Activated naive CD8-positive, alpha-beta T cell treated with anti-CD3 and anti-CD28 coated beads, Interleukin-2, amount 50 U/mL, for 24 hours (primary cell): Measurements from ENCODE around the gene GPX2.

Experiments used
- ATAC-seq: fragments of 150-1000 bp; cut with Tn5 transposase; one replicate; pipeline ENCODE4 v1.10.0; 2021
- DNase-seq: peaks from one replicate; pipeline ENCODE4 v3.0.0; 2021
- H3K27ac Mint-ChIP-seq: one replicate; pipeline ENCODE4 v1.8.0; 2021; ENCODE audit warnings: mild to moderate bottlenecking, mixed read lengths
- H3K27me3 Mint-ChIP-seq: one replicate; pipeline ENCODE4 v1.8.0; 2021; ENCODE audit warnings: mixed read lengths
- H3K36me3 Mint-ChIP-seq: one replicate; pipeline ENCODE4 v1.8.0; 2021; ENCODE audit warnings: low read depth, mixed read lengths
- H3K4me1 Mint-ChIP-seq: one replicate; pipeline ENCODE4 v1.8.0; 2021; ENCODE audit warnings: mixed read lengths
- H3K4me3 Mint-ChIP-seq: one replicate; pipeline ENCODE4 v1.8.0; 2021; ENCODE audit warnings: mild to moderate bottlenecking, moderate library complexity, mixed read lengths
- H3K9me3 Mint-ChIP-seq: one replicate; pipeline ENCODE4 v1.8.0; 2021; ENCODE audit warnings: mixed read lengths

Gene GPX2

DNA sequence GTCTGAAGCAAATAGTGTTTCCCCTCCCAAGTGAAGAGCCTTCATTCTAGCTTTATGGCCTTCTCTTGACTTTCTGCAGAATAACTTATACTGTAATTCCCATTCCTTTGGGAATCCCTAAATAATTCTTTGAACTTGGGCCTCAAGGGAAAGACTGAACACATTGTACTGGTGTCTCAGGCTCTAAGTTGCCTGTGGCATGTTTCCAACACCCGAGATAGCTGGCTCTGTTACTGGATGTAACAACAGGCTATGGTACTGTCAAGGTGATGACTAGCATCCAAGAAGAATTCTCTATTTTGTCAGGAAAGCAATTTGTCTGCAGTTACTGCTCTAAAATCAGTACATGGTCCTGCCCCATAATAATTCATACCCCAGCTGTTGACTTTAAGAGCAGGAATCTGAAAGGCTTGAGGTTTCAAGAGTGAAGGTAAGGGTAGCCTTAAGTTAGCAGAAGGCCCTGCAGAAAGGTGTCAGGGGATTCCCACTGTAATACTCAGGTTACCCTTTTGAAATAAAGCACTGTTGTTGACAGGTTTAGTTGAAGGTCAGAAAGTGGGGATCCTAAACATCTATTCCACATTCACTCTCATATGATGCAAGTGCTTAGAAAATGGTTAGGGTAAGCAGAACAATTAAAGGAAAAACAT is 5.2 kb downstream of the GPX2 start:
- Mint-ChIP-seq H3K27me3 (no peaks in the 10 kb centered on the region), H3K9me3 (no peaks in the 10 kb centered on the region), H3K27ac (peak overlapping the region; percentile 33), H3K4me1 (peaks cover 31% of the 10 kb centered on the region), H3K36me3 (peaks cover 39% of the 10 kb centered on the region), H3K4me3 (no peak overlapping the region)
- ATAC-seq (peak; percentile 43), DNase-seq (no peak)

DNA sequence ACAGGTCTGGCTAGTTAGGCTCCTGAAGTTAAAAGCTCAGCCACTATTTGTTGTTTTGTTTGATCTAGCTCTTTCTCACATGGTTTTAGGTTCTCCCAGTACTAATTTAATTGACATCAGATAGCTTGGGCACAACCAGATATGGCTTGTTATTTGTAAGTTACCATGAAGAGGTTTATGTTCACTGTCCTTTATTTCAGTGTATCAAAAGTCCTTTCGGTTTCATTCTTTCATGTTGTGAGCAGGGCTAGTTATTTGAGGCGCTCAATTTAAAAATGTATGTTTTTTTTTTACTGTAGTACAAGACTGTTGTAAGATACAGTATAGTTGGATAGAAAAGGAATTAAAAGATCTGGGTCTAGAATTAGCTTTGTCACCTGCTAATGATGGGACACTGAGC is 7.0 kb downstream of the GPX2 start:
- Mint-ChIP-seq H3K9me3 (no peaks in the 10 kb centered on the region), H3K4me3 (no peak overlapping the region), H3K27me3 (no peaks in the 10 kb centered on the region), H3K4me1 (peaks cover 35% of the 10 kb centered on the region), H3K27ac (peak overlapping the region; percentile 63), H3K36me3 (peaks cover 42% of the 10 kb centered on the region)
- DNase-seq (no peak), ATAC-seq (peak; percentile 28)

DNA sequence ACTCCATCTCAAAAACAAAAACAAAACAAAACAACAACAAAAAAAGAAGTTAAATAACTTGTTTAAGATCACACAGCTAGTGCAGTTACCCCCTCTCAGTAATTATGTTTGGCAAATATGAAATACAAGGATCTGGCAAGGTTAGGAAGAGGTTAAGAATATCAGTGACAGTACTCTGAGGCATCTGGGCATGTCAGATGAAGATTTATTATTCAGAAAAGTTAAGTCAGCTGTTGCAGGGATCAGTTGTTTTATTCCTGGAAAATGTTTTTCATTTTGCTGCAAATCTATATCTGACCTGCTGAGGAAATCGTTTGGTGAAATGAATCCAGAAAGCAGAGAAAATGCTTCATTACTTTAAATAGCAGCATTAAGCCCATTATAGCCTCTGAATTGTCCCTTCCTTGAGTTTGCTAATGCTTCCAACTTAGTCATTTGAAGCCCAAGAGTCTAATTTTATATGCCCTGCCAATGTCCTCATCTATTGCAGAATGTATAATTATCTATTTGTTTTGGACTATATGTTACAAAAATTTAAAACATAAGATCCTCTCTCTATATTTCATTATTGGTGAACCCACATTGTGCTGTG is 8.1 kb downstream of the GPX2 start:
- no peak for DNase-seq
- H3K36me3 Mint-ChIP-seq: peaks cover 42% of the 10 kb centered on the region
- H3K4me1 Mint-ChIP-seq: peaks cover 39% of the 10 kb centered on the region
- no peak for ATAC-seq
- no peaks in the 10 kb centered on the region for H3K9me3 Mint-ChIP-seq
- no peak overlapping the region for H3K27ac Mint-ChIP-seq
- no peaks in the 10 kb centered on the region for H3K27me3 Mint-ChIP-seq
- H3K4me3 Mint-ChIP-seq: no peak overlapping the region

DNA sequence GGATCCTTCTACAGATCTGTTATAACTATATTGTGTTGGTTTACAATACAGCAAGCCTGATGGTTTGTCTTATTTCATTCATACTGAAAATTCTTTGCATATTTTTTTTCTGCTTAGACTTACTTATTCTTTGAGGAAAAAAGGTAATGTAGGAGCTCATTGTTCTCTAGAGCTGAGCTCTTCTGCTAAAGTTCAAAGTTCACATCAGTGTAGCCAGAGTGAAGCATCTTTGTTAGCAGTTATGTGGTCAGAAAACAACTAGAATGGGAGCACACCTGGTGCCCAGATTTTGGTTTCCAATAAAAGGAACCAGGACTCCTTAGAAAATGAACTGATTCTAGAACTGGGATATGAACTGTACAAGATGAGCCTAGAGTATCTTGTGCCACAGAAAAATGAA is 10.3 kb downstream of the GPX2 start:
- no peak overlapping the region for H3K27ac Mint-ChIP-seq
- no peaks in the 10 kb centered on the region for H3K27me3 Mint-ChIP-seq
- H3K4me1 Mint-ChIP-seq: peaks cover 25% of the 10 kb centered on the region
- ATAC-seq (no peak), DNase-seq (no peak)
- no peak overlapping the region for H3K4me3 Mint-ChIP-seq
- H3K9me3 Mint-ChIP-seq: no peaks in the 10 kb centered on the region
- H3K36me3 Mint-ChIP-seq: peaks cover 34% of the 10 kb centered on the region

DNA sequence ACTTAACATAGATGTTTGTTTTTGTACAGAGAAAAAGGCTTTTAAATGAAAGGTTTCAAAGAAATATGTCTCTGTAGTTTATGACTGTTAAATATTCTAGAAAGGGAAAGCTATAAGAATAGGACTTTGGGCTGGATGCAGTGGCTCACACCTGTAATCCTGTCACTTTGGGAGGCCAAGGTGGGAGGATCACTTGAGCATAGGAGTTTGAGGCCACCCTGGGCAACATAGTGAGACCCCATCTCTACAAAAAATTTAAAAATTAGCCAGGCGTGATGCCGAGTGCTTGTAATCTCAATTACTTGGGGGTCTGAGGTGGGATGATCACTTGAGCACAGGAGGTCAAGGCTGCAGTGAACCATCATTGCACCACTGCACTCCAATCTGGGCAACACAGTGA is 11.4 kb downstream of the GPX2 start:
- Mint-ChIP-seq H3K4me1 (peaks cover 33% of the 10 kb centered on the region), H3K27ac (peak overlapping the region; percentile 51)

DNA sequence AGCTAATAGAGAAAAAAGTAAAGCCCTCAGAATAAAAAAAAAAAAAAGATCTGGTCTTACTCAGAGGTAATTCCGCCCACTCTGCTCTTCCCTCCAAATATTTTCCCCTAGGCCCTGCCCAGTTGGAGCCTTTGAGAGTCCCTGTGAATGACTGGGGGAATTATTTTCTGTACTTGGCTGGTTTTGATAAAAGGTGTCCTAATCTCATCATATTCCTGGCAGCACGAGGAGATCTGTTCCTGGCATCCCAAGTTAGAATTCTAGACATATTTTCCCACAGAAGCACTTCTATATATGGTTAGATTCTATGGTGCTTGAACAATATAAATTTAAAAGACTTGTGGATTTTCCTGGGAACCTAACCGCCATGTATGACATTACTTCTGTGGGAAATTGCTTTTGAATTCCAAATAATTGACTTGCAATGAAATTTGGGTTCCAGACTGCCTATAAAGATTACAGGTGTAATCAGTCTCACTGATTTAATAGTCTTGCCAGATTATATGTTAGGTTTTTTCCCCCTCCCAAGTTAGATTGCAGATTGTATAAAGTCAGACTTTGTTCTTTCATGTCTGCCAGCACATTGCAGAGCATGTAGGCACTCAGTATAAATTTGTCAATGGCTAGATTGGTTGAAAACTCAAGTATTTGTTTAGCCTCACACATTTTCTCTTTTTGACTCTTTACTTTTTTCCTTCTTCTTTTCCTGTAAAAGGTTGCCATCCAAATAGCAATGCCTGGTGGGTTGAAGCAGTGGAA is 12.3 kb downstream of the GPX2 start:
- ATAC-seq (no peak), DNase-seq (no peak)
- H3K27ac Mint-ChIP-seq: peak overlapping the region; percentile 51
- peaks cover 46% of the 10 kb centered on the region for H3K36me3 Mint-ChIP-seq
- H3K4me3 Mint-ChIP-seq: no peak overlapping the region
- no peaks in the 10 kb centered on the region for H3K9me3 Mint-ChIP-seq
- no peaks in the 10 kb centered on the region for H3K27me3 Mint-ChIP-seq
- peaks cover 33% of the 10 kb centered on the region for H3K4me1 Mint-ChIP-seq

More for the DNA sequence above, 11.4 kb downstream of the GPX2 start:
- Mint-ChIP-seq H3K9me3 (no peaks in the 10 kb centered on the region), H3K36me3 (peaks cover 41% of the 10 kb centered on the region), H3K27me3 (no peaks in the 10 kb centered on the region), H3K4me3 (no peak overlapping the region)
- ATAC-seq (no peak), DNase-seq (no peak)

DNA sequence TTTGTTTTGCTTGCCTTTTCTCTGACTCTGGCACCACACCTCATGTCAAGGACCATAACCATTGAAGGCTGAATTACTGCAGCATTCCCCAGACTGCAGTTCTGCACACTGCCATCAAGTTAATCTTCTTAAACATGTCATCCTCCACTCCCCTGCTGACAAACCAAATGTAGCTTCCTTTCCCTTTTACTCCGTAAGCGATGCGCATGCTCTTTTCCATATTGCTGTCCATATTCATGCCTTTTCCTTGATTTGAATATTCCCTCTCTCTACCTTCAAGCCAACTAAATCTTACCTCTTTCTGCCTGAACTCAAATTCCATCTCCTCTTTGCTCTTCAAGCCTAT is 13.6 kb downstream of the GPX2 start:
- ATAC-seq (no peak), DNase-seq (no peak)
- H3K27ac Mint-ChIP-seq: no peak overlapping the region
- no peaks in the 10 kb centered on the region for H3K9me3 Mint-ChIP-seq
- no peak overlapping the region for H3K4me3 Mint-ChIP-seq
- H3K4me1 Mint-ChIP-seq: peaks cover 34% of the 10 kb centered on the region
- H3K27me3 Mint-ChIP-seq: no peaks in the 10 kb centered on the region
- H3K36me3 Mint-ChIP-seq: peaks cover 43% of the 10 kb centered on the region

DNA sequence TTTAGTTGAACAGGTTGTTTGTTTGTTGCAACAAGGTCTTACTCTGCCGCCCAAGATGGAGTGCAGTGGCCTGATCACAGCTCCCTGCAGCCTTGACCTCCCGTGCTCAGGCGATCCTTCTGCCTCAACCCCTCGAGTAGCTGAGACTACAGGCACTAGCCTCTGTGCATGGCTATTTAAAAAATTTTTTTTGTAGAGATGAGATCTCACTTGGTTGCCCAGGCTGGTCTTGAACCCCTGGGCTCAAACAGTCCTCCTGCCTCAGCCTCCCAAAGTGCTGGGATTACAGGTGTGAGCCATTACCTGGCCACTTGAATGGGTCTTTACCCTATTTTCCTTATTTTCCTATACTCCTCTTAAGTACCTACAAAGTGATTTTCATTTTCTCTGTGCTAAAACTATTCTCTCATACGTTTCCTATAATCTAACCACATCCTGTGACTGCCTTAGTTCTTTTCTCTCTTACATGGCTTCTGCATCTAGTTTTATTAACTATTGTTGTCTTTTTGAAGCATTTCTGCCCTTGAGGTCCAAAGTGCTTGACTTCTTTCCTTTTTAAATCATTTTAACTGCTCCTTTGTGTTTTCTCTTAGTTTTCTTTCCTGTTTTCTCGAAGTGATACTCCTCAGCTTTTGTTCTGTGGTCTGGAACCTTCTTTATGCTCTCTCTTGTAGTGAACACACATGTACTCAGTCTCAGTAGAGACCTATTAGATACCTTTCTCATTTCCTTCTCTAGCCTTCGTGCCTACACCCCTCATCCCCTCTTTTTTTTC is 14.1 kb downstream of the GPX2 start:
- peaks cover 39% of the 10 kb centered on the region for H3K4me1 Mint-ChIP-seq
- H3K27me3 Mint-ChIP-seq: no peaks in the 10 kb centered on the region
- ATAC-seq: peak; percentile 46
- no peak overlapping the region for H3K4me3 Mint-ChIP-seq
- DNase-seq: no peak
- H3K36me3 Mint-ChIP-seq: peaks cover 44% of the 10 kb centered on the region
- H3K9me3 Mint-ChIP-seq: no peaks in the 10 kb centered on the region
- H3K27ac Mint-ChIP-seq: no peak overlapping the region

DNA sequence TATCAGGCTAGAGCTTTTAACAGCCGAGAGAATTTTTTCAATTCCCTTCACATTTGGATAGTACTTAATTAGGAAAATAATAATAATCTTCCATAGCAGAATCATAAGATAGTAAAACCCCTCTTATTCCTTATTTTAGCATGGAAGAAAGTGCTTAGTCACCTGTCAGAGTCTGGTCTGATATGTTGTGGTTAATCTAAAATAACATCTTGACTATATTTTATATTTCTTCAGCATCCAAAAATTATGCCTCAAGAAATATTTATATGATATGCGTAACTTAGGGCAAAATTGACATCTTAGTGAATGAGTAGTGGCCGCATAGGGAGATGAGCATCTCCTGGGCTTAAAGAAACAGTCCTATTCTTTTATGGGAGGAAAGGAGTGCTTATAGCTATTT is 15.5 kb downstream of the GPX2 start:
- Mint-ChIP-seq H3K27me3 (no peaks in the 10 kb centered on the region), H3K4me1 (peaks cover 38% of the 10 kb centered on the region), H3K4me3 (no peak overlapping the region), H3K36me3 (peaks cover 34% of the 10 kb centered on the region), H3K9me3 (no peaks in the 10 kb centered on the region), H3K27ac (peak overlapping the region; percentile 49)
- ATAC-seq (no peak), DNase-seq (no peak)

DNA sequence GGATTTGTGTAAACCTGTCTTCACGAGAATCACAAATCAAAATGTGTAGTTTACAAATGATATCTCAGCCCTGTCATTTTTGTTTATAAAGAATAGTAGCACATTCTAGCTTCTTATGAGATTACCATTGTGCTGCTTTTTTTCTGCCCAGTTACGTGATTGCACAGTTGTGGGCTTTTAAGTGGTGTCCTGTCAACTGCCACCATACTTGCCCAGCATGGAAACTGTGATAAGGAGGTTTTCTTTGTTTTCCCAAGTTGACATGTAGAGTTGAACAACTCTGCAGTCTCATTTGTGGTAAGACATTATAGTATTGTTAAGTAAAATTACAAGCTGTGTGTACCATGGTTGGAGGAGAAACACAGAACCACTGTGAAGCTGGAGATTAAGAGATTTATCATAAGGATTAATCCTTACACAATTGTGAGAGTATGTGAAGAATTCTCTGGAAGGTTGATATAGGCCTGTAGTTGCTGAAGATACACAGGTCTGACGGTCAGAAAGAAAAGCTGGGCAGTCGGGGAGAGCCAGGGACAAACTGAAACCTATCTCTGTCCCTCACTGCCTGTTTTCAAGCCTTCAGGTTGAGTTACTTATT is 16.0 kb downstream of the GPX2 start:
- DNase-seq (no peak), ATAC-seq (peak; percentile 43)
- Mint-ChIP-seq H3K9me3 (no peaks in the 10 kb centered on the region), H3K4me3 (no peak overlapping the region), H3K27me3 (no peaks in the 10 kb centered on the region), H3K4me1 (peaks cover 43% of the 10 kb centered on the region), H3K36me3 (peaks cover 34% of the 10 kb centered on the region), H3K27ac (peak overlapping the region; percentile 49)

DNA sequence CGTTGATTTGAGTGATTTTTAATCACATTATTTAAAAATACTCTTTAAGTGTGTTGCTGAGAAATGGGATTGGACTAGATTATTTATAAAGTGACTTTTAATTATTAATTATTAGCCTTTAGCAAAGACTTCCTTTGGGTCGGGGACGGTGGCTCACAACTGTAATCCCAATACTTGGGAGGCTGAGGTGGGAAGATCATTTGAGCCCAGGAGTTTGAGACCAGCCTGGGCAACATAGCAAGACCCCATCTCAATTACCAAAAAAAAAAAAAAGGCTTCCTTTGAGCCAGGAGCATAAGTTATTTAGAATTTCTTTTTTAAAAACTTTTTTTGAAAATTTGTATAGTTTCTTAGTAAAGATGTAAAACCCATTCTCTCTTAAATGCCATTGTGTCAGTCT is 19.5 kb downstream of the GPX2 start:
- H3K36me3 Mint-ChIP-seq: peaks cover 36% of the 10 kb centered on the region
- H3K4me3 Mint-ChIP-seq: no peak overlapping the region
- H3K27ac Mint-ChIP-seq: no peak overlapping the region
- no peaks in the 10 kb centered on the region for H3K27me3 Mint-ChIP-seq
- peaks cover 60% of the 10 kb centered on the region for H3K4me1 Mint-ChIP-seq
- H3K9me3 Mint-ChIP-seq: no peaks in the 10 kb centered on the region
- no peak for ATAC-seq
- DNase-seq: no peak

DNA sequence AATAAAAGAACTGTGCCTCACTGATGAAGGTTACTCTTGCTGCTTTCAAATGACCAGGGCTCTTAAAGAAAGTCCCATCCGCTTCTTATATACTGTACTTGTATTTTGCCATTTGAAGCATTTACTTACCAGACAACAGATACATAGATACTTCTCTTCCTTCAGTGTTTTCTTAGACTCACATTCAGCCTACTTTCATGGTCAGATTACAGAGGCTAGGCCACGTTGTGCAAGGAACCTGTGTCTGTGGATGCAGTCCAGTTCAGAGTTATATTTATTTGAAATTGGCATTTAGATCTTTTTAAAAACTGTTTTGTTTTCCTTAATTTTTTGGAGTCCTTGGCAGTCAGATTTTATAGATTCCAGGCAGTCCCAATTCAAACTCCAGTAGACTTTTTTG is 22.1 kb downstream of the GPX2 start:
- no peaks in the 10 kb centered on the region for H3K27me3 Mint-ChIP-seq
- H3K27ac Mint-ChIP-seq: no peak overlapping the region
- H3K36me3 Mint-ChIP-seq: peaks cover 37% of the 10 kb centered on the region
- H3K9me3 Mint-ChIP-seq: no peaks in the 10 kb centered on the region
- ATAC-seq (no peak), DNase-seq (no peak)
- no peak overlapping the region for H3K4me3 Mint-ChIP-seq
- H3K4me1 Mint-ChIP-seq: peaks cover 61% of the 10 kb centered on the region

DNA sequence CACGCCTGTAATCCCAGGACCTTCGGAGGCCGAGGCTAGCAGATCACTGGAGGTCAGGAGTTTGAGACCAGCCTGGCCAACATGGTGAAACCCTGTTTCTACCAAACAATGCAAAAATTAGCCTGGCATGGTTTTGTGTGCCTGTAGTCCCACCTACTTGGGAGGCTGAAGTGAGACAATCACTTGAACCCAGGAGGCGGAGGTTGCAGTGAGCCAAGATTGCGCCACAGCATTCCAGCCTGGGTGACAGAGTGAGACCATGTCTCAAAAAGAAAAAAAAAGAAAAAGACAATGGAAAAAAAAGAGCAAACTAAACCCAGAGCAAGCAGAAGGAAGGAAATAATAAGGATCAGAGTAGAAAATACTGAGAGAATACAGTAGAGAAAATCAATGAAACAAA is 22.9 kb downstream of the GPX2 start:
- DNase-seq (no peak), ATAC-seq (no peak)
- H3K36me3 Mint-ChIP-seq: peaks cover 38% of the 10 kb centered on the region
- H3K27ac Mint-ChIP-seq: no peak overlapping the region
- H3K9me3 Mint-ChIP-seq: no peaks in the 10 kb centered on the region
- no peaks in the 10 kb centered on the region for H3K27me3 Mint-ChIP-seq
- H3K4me3 Mint-ChIP-seq: no peak overlapping the region
- H3K4me1 Mint-ChIP-seq: peaks cover 66% of the 10 kb centered on the region

DNA sequence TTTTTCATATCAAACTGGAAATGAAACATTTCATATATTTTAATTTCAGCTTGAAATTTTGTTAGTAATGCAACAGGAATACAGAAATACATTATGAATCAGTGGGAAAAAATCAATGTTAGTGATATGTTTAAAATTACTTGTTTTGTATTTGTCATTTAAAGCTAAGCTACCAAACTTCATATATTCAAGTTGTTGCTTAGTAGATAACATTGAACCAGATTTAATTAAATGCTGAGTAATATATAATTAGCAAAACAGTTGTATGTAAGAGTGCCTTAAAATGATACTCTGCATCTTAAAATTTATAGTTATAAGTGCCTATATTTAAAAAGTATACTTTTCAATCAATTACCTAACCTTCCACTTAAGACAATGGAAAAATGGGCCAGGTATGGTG is 23.3 kb downstream of the GPX2 start:
- Mint-ChIP-seq H3K27ac (no peak overlapping the region), H3K36me3 (peaks cover 35% of the 10 kb centered on the region), H3K9me3 (no peaks in the 10 kb centered on the region), H3K27me3 (no peaks in the 10 kb centered on the region), H3K4me3 (no peak overlapping the region), H3K4me1 (peaks cover 64% of the 10 kb centered on the region)
- DNase-seq (no peak), ATAC-seq (no peak)
